HepG2 (cell line): ENCODE data around the gene MIA2. TPM values are rescaled to one million over a fixed set of nuclear protein-coding genes. Genes with fewer than 3 reads are reported as not detected.

Experiments
- CEBPG ChIP-seq: IDR thresholded peaks from 2 replicates; pipeline ENCODE4 v1.6.1; 2016
- CREB1 ChIP-seq, 2 experiments: fragments of 450-650 bp in 1 of 2; IDR thresholded peaks; 2 replicates each; pipeline ENCODE4 v1.6.1; 2016 to 2017; ENCODE audit warnings: control low read depth in 1 of 2, mild to moderate bottlenecking in 1 of 2, missing compliant biosample characterization in 1 of 2, missing genetic modification characterization in 1 of 2
- ERF ChIP-seq: IDR thresholded peaks from 2 replicates; pipeline ENCODE4 v1.6.1; 2018; ENCODE audit warnings: missing biosample characterization, missing genetic modification reagents
- GABPA ChIP-seq, 2 experiments: IDR thresholded peaks; 2 replicates each; pipeline ENCODE4 v1.6.1; 2011 to 2016; ENCODE audit warnings: low read depth in 2 of 2, low read length in 1 of 2, missing biosample characterization in 1 of 2, missing genetic modification characterization in 1 of 2
- HMGA1 ChIP-seq: sonication (generic); formaldehyde crosslinking; conservative IDR thresholded peaks from 2 replicates; pipeline ENCODE4 v1.4.0; 2020; ENCODE audit warnings: missing genetic modification reagents
- MLLT10 ChIP-seq: sonication (generic); formaldehyde crosslinking; IDR thresholded peaks from 2 replicates; pipeline ENCODE4 v1.4.0; 2020; ENCODE audit warnings: missing genetic modification reagents
- ZFYVE20 ChIP-seq: sonication (generic); formaldehyde crosslinking; IDR thresholded peaks from 2 replicates; pipeline ENCODE4 v1.8.0; 2023; ENCODE audit warnings: low read depth, mild to moderate bottlenecking, moderate library complexity, missing genetic modification reagents, borderline replicate concordance
- ZNF160 ChIP-seq: sonication (generic); formaldehyde crosslinking; IDR thresholded peaks from 2 replicates; pipeline ENCODE4 v1.8.0; 2022; ENCODE audit warnings: mild to moderate bottlenecking, inconsistent platforms, missing genetic modification reagents
- ZNF350 ChIP-seq: sonication (generic); formaldehyde crosslinking; IDR thresholded peaks from 2 replicates; pipeline ENCODE4 v1.4.0; 2020; ENCODE audit warnings: mild to moderate bottlenecking, low read depth, missing genetic modification reagents, borderline replicate concordance
- ZNF512B ChIP-seq: sonication (generic); formaldehyde crosslinking; IDR thresholded peaks from 2 replicates; pipeline ENCODE4 v1.5.1; 2020; ENCODE audit warnings: missing genetic modification reagents, mild to moderate bottlenecking, borderline replicate concordance
- ZNF513 ChIP-seq: sonication (generic); formaldehyde crosslinking; conservative IDR thresholded peaks from 2 replicates; pipeline ENCODE4 v1.5.0; 2020; ENCODE audit warnings: missing genetic modification reagents
- ZNF704 ChIP-seq: sonication (generic); formaldehyde crosslinking; IDR thresholded peaks from 2 replicates; pipeline ENCODE4 v1.8.1; 2023; ENCODE audit warnings: mild to moderate bottlenecking, inconsistent platforms, moderate library complexity, missing genetic modification reagents, borderline replicate concordance
- ZNF761 ChIP-seq: sonication (generic); formaldehyde crosslinking; conservative IDR thresholded peaks from 2 replicates; pipeline ENCODE4 v1.4.0; 2020; ENCODE audit warnings: mild to moderate bottlenecking, missing genetic modification reagents
- polyA plus RNA-seq, 8 experiments: library from polyadenylated mRNA; depleted of rRNA in 3 of 8; stranded (reverse) in 7 of 8; unstranded in 1 of 8; fragments of >200 nt; fragmentation: Illumina TruSeq in 4 of 8; extraction: Trizol in 4 of 8; gene quantifications; 2 replicates each; pipeline versions ENCODE4 v1.2.1 to v1.2.3, GENCODE V29; 2011 to 2016; ENCODE audit warnings: low read depth in 4 of 8, missing spikeins in 1 of 8, mixed read lengths in 1 of 8; ENCODE audit not compliant: insufficient read depth in 1 of 8
- total RNA-seq, 5 experiments: library from RNA; depleted of rRNA; stranded (reverse); fragments of >200 nt; fragmentation: Illumina TruSeq; extraction: Trizol; gene quantifications; 2 replicates each; pipeline ENCODE4 v1.2.3, GENCODE V29; 2016; ENCODE audit warnings: low read depth in 1 of 5
- TF ChIP-seq, protein P1 (sequence below): sonication (generic); formaldehyde crosslinking; IDR thresholded peaks from 2 replicates; pipeline ENCODE4 v1.9.0; 2022; ENCODE audit warnings: low read depth, missing genetic modification reagents
- TF ChIP-seq, protein P2 (sequence below): IDR thresholded peaks from 2 replicates; pipeline ENCODE4 v1.6.1; 2016; ENCODE audit warnings: low read depth, control low read depth
- TF ChIP-seq, protein P3 (sequence below): sonication (generic); formaldehyde crosslinking; IDR thresholded peaks from 2 replicates; pipeline ENCODE4 v1.9.0; 2021; ENCODE audit warnings: missing genetic modification reagents, mild to moderate bottlenecking, borderline replicate concordance

MIA2 gene
- total and polyA plus RNA-seq, 2 of the 13 experiments (the other 11 are each of a cell fraction or from before 2014, with no cell fraction given), result 134 to 158 TPM

DNA sequence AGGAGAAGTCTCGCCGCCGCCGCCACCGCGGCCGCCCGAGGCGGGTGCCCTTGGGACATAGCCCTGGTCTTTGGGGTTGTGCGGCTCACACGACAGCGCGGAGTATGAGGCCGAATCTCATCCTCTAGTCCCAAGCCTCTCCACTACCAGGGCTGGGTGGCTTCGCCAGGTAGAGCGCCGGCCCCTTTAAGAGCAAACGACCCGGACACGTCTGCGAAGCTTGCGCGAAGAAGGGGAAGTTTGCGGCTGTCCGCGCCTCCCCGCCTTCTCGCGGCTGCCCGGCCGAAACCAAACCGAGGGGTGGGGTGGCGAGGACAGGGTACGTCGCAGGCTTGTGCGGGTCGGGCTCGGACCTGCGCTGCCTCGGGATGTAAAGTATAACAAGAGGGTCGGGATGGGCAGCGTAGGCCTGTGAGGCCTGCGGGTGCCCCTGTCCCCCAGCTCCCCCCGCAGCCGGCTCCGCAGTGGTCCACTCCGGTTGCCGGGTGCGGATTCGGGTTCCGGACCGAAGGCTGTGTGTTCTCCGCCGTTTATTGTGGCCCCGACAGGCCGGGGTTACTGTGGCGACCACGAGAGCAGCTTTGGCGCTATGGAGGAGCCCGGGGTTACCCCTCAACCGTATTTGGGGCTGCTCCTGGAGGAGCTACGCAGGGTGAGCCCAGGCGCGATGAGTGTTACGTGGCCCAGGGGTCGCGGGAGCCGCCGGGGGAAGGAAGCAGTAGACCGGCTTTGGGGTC, 33.3 kb downstream of the MIA2 start (continued):
- TF ChIP-seq ZNF512B (CRISPR knock-in tag), result no peak; the same call in 1 of the 2 replicates
- peak; percentile 69; the same call in 1 of the 2 replicates for TF ChIP-seq MLLT10 (CRISPR knock-in tag)
- peak; percentile 95; the same call in 1 of the 2 replicates for TF ChIP-seq ZNF350 (CRISPR knock-in tag)
- no peak for TF ChIP-seq GABPA (IDR thresholded peaks at IDR 0.05; ENCODE audit: low read depth, low read length)
- peak; percentile 44 for TF ChIP-seq GABPA (CRISPR knock-in tag; IDR thresholded peaks at IDR 0.05; ENCODE audit: low read depth)
- TF ChIP-seq, protein P1, sequence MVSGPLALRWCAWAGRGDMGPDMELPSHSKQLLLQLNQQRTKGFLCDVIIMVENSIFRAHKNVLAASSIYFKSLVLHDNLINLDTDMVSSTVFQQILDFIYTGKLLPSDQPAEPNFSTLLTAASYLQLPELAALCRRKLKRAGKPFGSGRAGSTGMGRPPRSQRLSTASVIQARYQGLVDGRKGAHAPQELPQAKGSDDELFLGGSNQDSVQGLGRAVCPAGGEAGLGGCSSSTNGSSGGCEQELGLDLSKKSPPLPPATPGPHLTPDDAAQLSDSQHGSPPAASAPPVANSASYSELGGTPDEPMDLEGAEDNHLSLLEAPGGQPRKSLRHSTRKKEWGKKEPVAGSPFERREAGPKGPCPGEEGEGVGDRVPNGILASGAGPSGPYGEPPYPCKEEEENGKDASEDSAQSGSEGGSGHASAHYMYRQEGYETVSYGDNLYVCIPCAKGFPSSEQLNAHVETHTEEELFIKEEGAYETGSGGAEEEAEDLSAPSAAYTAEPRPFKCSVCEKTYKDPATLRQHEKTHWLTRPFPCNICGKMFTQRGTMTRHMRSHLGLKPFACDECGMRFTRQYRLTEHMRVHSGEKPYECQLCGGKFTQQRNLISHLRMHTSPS (CRISPR knock-in tag), result peak; percentile 74
- peak; percentile 80 for TF ChIP-seq ERF (CRISPR knock-in tag)
- TF ChIP-seq ZNF761 (CRISPR knock-in tag), result peak; percentile 22
- peak; percentile 10; the same call in 1 of the 2 replicates for TF ChIP-seq CEBPG (CRISPR knock-in tag)
- TF ChIP-seq ZNF160 (CRISPR knock-in tag), result peak; percentile 83
- TF ChIP-seq HMGA1 (CRISPR knock-in tag), result no peak
- TF ChIP-seq ZFYVE20 (CRISPR knock-in tag), result peak; percentile 93
- TF ChIP-seq CREB1 (IDR thresholded peaks at IDR 0.05), result no peak
- no peak for TF ChIP-seq CREB1 (CRISPR knock-in tag; IDR thresholded peaks at IDR 0.05)
- 0 out of 2 replicates have a peak, but pooled peaks have one; percentile 97 for TF ChIP-seq ZNF513
- peak; percentile 95 for TF ChIP-seq ZNF704 (CRISPR knock-in tag)
- TF ChIP-seq, protein P2, sequence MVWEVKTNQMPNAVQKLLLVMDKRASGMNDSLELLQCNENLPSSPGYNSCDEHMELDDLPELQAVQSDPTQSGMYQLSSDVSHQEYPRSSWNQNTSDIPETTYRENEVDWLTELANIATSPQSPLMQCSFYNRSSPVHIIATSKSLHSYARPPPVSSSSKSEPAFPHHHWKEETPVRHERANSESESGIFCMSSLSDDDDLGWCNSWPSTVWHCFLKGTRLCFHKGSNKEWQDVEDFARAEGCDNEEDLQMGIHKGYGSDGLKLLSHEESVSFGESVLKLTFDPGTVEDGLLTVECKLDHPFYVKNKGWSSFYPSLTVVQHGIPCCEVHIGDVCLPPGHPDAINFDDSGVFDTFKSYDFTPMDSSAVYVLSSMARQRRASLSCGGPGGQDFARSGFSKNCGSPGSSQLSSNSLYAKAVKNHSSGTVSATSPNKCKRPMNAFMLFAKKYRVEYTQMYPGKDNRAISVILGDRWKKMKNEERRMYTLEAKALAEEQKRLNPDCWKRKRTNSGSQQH (CRISPR knock-in tag), result no peak; the same call in 1 of the 2 replicates
- TF ChIP-seq, protein P3, sequence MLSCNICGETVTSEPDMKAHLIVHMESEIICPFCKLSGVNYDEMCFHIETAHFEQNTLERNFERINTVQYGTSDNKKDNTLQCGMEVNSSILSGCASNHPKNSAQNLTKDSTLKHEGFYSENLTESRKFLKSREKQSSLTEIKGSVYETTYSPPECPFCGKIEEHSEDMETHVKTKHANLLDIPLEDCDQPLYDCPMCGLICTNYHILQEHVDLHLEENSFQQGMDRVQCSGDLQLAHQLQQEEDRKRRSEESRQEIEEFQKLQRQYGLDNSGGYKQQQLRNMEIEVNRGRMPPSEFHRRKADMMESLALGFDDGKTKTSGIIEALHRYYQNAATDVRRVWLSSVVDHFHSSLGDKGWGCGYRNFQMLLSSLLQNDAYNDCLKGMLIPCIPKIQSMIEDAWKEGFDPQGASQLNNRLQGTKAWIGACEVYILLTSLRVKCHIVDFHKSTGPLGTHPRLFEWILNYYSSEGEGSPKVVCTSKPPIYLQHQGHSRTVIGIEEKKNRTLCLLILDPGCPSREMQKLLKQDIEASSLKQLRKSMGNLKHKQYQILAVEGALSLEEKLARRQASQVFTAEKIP (CRISPR knock-in tag), result no peak
